ENCODE data around the gene PIM3. TPM values are rescaled to one million over a fixed set of nuclear protein-coding genes. Genes with fewer than 3 reads are reported as not detected.

Gene PIM3
- total and polyA plus RNA-seq, 2 of the 8 experiments (the other 6 are each of a cell fraction or from before 2014, with no cell fraction given), result 22.6 to 30.0 TPM

DNA sequence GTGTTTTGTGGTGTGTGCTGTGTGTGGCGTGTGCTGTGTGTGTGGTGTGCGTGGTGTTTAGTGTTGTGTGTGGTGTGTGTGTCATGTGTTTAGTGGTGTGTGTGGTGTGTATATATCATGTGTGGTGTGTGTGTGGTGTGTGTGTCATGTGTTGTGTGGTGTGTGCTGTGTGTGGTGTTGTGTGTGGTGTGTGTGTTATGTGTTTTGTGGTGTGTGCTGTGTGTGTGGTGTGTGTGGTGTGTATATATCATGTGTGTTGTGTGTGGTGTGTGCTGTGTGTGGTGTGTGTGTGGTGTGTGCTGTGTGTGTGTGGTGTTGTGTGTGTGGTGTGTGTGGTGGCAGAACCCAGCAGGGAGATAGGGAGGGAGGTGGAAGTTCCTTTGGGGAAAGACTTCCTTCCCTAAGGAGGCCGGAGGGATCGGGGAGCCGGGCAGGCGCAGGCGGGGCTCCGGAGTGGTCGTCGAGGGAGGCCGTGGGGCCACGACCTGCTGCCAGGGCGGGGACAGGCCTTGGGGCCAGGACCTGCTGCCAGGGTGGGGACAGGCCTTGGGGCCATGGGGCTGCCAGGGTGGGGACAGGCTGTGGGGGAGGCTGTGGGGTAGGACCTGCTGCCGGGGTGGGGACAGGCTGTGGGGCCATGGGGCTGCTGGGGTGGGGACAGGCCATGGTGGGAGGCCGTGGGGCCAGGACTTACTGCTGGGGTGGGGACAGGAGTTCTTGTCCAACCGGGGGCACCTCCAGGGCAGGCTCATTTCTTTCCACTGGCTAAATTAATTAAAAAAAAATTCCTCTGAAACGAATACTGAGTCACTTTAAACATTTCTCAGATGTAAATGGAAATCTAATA, 15.2 kb downstream of the PIM3 start (continued):
- TF ChIP-seq SAP30 (IDR thresholded peaks at IDR 0.05; ENCODE audit: insufficient read depth, insufficient replicate concordance, low read length), result no peak
- TF ChIP-seq SIRT6 (IDR thresholded peaks at IDR 0.05; ENCODE audit: low read length), result no peak
- no peak for TF ChIP-seq POU5F1 (IDR thresholded peaks at IDR 0.05; ENCODE audit: low read depth, low read length)
- no peak for TF ChIP-seq HDAC6 (IDR thresholded peaks at IDR 0.05; ENCODE audit: low read depth, low read length)

Measured in H1 (cell line).